Activated naive CD4-positive, alpha-beta T cell treated with anti-CD3 and anti-CD28 coated beads, Interleukin-2, amount 10 ng/mL, durations not matched to agents 7 days and 5 days (primary cell): ENCODE results near the gene KPTN.

Experiments
- CTCF ChIA-PET: fragments of 350-600 bp; sonication (Branson Sonifier 250); formaldehyde crosslinking; loops from one replicate; lab custom pipeline; 2021; ENCODE audit warnings: antibody characterized with exemption; lab: Charles Lee
- DNase-seq: peaks from one replicate; pipeline ENCODE4 v3.0.0-alpha.2; 2020
- H3K27ac Mint-ChIP-seq: one replicate; pipeline ENCODE4 v1.8.0; 2021; ENCODE audit warnings: mild to moderate bottlenecking, moderate library complexity, mixed read lengths
- H3K27me3 Mint-ChIP-seq: one replicate; pipeline ENCODE4 v1.8.0; 2021; ENCODE audit warnings: mild to moderate bottlenecking, mixed read lengths
- H3K36me3 Mint-ChIP-seq: one replicate; pipeline ENCODE4 v1.8.0; 2021; ENCODE audit warnings: mixed read lengths
- H3K4me1 Mint-ChIP-seq: one replicate; pipeline ENCODE4 v1.8.0; 2021; ENCODE audit warnings: mixed read lengths
- H3K4me3 Mint-ChIP-seq: one replicate; pipeline ENCODE4 v1.8.0; 2021; ENCODE audit warnings: mild to moderate bottlenecking, moderate library complexity, mixed read lengths
- H3K9me3 Mint-ChIP-seq: one replicate; pipeline ENCODE4 v1.8.0; 2021; ENCODE audit warnings: mixed read lengths

KPTN gene

GRCh38 chr19:47435883-47436417 lies 48.1 kb downstream of the KPTN start:
- Mint-ChIP-seq H3K27me3 (peaks cover 60% of the 10 kb centered on the region), H3K4me1 (peaks cover 58% of the 10 kb centered on the region), H3K27ac (peak overlapping the region; percentile 33)

GRCh38 chr19:47435196-47435595 lies 48.8 kb downstream of the KPTN start:
- peaks cover 63% of the 10 kb centered on the region for H3K4me1 Mint-ChIP-seq
- H3K36me3 Mint-ChIP-seq, result no peaks in the 10 kb centered on the region
- DNase-seq, result peak; percentile 73
- CTCF ChIA-PET, result interaction anchor here (0.7 to 11.1 kb wide), 6 partner anchors 49 to 272 kb away, joined by 3 to 158 read pairs (median 17); partner anchors contain the start of genes DHX34, EHD2, INAFM1 and KPTN
- H3K4me3 Mint-ChIP-seq, result no peak overlapping the region
- H3K27ac Mint-ChIP-seq, result peak overlapping the region; percentile 33
- peaks cover 55% of the 10 kb centered on the region for H3K27me3 Mint-ChIP-seq
- H3K9me3 Mint-ChIP-seq, result peaks cover 5% of the 10 kb centered on the region

More at GRCh38 chr19:47435883-47436417, 48.1 kb downstream of the KPTN start:
- CTCF ChIA-PET, result interaction anchor here (1.0 to 11.1 kb wide), 15 partner anchors 8 to 288 kb away, joined by 3 to 158 read pairs (median 5); partner anchors contain the start of genes DHX34, EHD2, INAFM1 and KPTN
- peaks cover 5% of the 10 kb centered on the region for H3K9me3 Mint-ChIP-seq
- DNase-seq, result no peak
- H3K36me3 Mint-ChIP-seq, result no peaks in the 10 kb centered on the region
- H3K4me3 Mint-ChIP-seq, result peak overlapping the region; percentile 27

- Mint-ChIP-seq H3K27me3 (peaks cover 46% of the 10 kb centered on the region), H3K27ac (no peak overlapping the region), H3K4me1 (peaks cover 72% of the 10 kb centered on the region), H3K36me3 (no peaks in the 10 kb centered on the region), H3K9me3 (peaks cover 5% of the 10 kb centered on the region), H3K4me3 (no peak overlapping the region)
- DNase-seq, result no peak
- CTCF ChIA-PET, result interaction anchor here (1.3 to 11.1 kb wide), 4 partner anchors 129 to 274 kb away, joined by 4 to 158 read pairs (median 47); partner anchors contain the start of gene EHD2
Observed at GRCh38 chr19:47434088-47434487, 49.9 kb downstream of the KPTN start.

- H3K4me3 Mint-ChIP-seq, result no peak overlapping the region
- H3K4me1 Mint-ChIP-seq, result peaks cover 74% of the 10 kb centered on the region
- no peak for DNase-seq
- peaks cover 5% of the 10 kb centered on the region for H3K9me3 Mint-ChIP-seq
- H3K27me3 Mint-ChIP-seq, result peaks cover 39% of the 10 kb centered on the region
- peak overlapping the region; percentile 5 for H3K27ac Mint-ChIP-seq
- CTCF ChIA-PET, result interaction anchor here (0.8 to 11.1 kb wide), 7 partner anchors 42 to 275 kb away, joined by 3 to 158 read pairs (median 4); partner anchors contain the start of genes DHX34, EHD2 and KPTN
- no peaks in the 10 kb centered on the region for H3K36me3 Mint-ChIP-seq
Observed at GRCh38 chr19:47433121-47433520, 50.9 kb downstream of the KPTN start.

GRCh38 chr19:47432499-47432898 lies 51.5 kb downstream of the KPTN start:
- CTCF ChIA-PET, result interaction anchor here (0.8 to 11.1 kb wide), 6 partner anchors 41 to 275 kb away, joined by 3 to 158 read pairs (median 4); partner anchors contain the start of genes DHX34, EHD2 and KPTN
- Mint-ChIP-seq H3K27me3 (peaks cover 34% of the 10 kb centered on the region), H3K27ac (no peak overlapping the region), H3K4me3 (no peak overlapping the region), H3K36me3 (no peaks in the 10 kb centered on the region), H3K9me3 (peaks cover 5% of the 10 kb centered on the region), H3K4me1 (peaks cover 74% of the 10 kb centered on the region)
- no peak for DNase-seq

GRCh38 chr19:47432091-47432490 lies 51.9 kb downstream of the KPTN start:
- H3K4me3 Mint-ChIP-seq, result no peak overlapping the region
- no peak for DNase-seq
- no peaks in the 10 kb centered on the region for H3K36me3 Mint-ChIP-seq
- CTCF ChIA-PET, result interaction anchor here (1.2 to 11.1 kb wide), 3 partner anchors 41 to 276 kb away, joined by 3 to 158 read pairs (median 90); partner anchors contain the start of gene EHD2
- H3K27ac Mint-ChIP-seq, result no peak overlapping the region
- H3K27me3 Mint-ChIP-seq, result peaks cover 30% of the 10 kb centered on the region
- H3K4me1 Mint-ChIP-seq, result peaks cover 71% of the 10 kb centered on the region
- peaks cover 5% of the 10 kb centered on the region for H3K9me3 Mint-ChIP-seq

- CTCF ChIA-PET, result interaction anchor here (0.7 to 2.7 kb wide), 4 partner anchors 12 to 283 kb away, joined by 3 to 11 read pairs (median 6); partner anchors contain the start of gene EHD2
- H3K4me3 Mint-ChIP-seq, result peak overlapping the region; percentile 41
Observed at GRCh38 chr19:47430041-47430802, 53.8 kb downstream of the KPTN start.

GRCh38 chr19:47429140-47429793 lies 54.8 kb downstream of the KPTN start:
- no peak for DNase-seq
- Mint-ChIP-seq H3K36me3 (no peaks in the 10 kb centered on the region), H3K27me3 (peaks cover 18% of the 10 kb centered on the region), H3K4me1 (peaks cover 44% of the 10 kb centered on the region), H3K4me3 (no peak overlapping the region), H3K27ac (no peak overlapping the region), H3K9me3 (peaks cover 5% of the 10 kb centered on the region)
- CTCF ChIA-PET, result interaction anchor here (0.7 to 2.7 kb wide), 13 partner anchors 7 to 284 kb away, joined by 3 to 21 read pairs (median 9); partner anchors contain the start of genes DHX34 and EHD2

More at GRCh38 chr19:47430041-47430802, 53.8 kb downstream of the KPTN start:
- Mint-ChIP-seq H3K27me3 (peaks cover 24% of the 10 kb centered on the region), H3K9me3 (peaks cover 5% of the 10 kb centered on the region), H3K36me3 (no peaks in the 10 kb centered on the region), H3K27ac (peak overlapping the region; percentile 3), H3K4me1 (peaks cover 52% of the 10 kb centered on the region)
- DNase-seq, result peak; percentile 62

- peaks cover 34% of the 10 kb centered on the region for H3K4me1 Mint-ChIP-seq
- H3K27ac Mint-ChIP-seq, result no peak overlapping the region
- H3K27me3 Mint-ChIP-seq, result peaks cover 15% of the 10 kb centered on the region
- CTCF ChIA-PET, result interaction anchor here (0.6 to 2.7 kb wide), 32 partner anchors 8 to 1113 kb away, joined by 3 to 21 read pairs (median 3); partner anchors contain the start of genes DHX34, EHD2 and KPTN
- no peaks in the 10 kb centered on the region for H3K36me3 Mint-ChIP-seq
- no peak overlapping the region for H3K4me3 Mint-ChIP-seq
- H3K9me3 Mint-ChIP-seq, result peaks cover 5% of the 10 kb centered on the region
- DNase-seq, result peak; percentile 91
Observed at GRCh38 chr19:47428177-47428894, 55.7 kb downstream of the KPTN start.

- peak; percentile 82 for DNase-seq
- Mint-ChIP-seq H3K36me3 (no peaks in the 10 kb centered on the region), H3K4me1 (peaks cover 26% of the 10 kb centered on the region), H3K27me3 (peaks cover 12% of the 10 kb centered on the region), H3K27ac (no peak overlapping the region), H3K4me3 (no peak overlapping the region), H3K9me3 (peaks cover 1% of the 10 kb centered on the region)
- CTCF ChIA-PET, result interaction anchor here (0.6 to 2.7 kb wide), 31 partner anchors 9 to 1114 kb away, joined by 3 to 21 read pairs (median 3); partner anchors contain the start of genes DHX34, EHD2 and KPTN
Observed at GRCh38 chr19:47427241-47428176, 56.5 kb downstream of the KPTN start.
